K562 (cell line): ENCODE data around the gene MSANTD1. TPM values are rescaled to one million over a fixed set of nuclear protein-coding genes. Genes with fewer than 3 reads are reported as not detected.

Experiments used
- ATAC-seq: fragments of 200-7000 bp; cut with Tn5 transposase; 3 replicates; pipeline ENCODE4 v1.9.1; 2020; ENCODE audit warnings: moderate library complexity
- BruUV-seq: library from RNA; stranded (reverse); fragments of 400-500 nt; replicated peaks from 2 replicates; lab custom pipeline; 2021; lab: Mats Ljungman, UMichigan
- CTCF ChIA-PET: fragments of 300-600 bp; formaldehyde crosslinking; extraction: SDS; loops from one replicate; lab custom pipeline; 2021; ENCODE audit warnings: low intra/inter-chr PET ratio; lab: Yijun Ruan, JAX
- POLR2A ChIA-PET: fragments of 300-600, 350-650 bp; sonication (Branson Sonifier 250); formaldehyde crosslinking; extraction: SDS; loops from one replicate; lab custom pipeline; 2021; ENCODE audit warnings: antibody characterized with exemption, inconsistent platforms; lab: Yijun Ruan, JAX
- DNase-seq, 4 experiments: peaks; one replicate each; pipeline versions ENCODE4 v3.0.0 to v3.0.0-alpha.2; 2011 to 2018; ENCODE audit warnings: low spot score in 3 of 4, mixed read lengths in 3 of 4; ENCODE audit errors: extremely low read depth in 1 of 4
- FAIRE-seq: peaks from 2 replicates; lab custom pipeline; 2011; peaks lifted over from hg19 to GRCh38; lab: Jason Lieb, UNC
- H2AFZ ChIP-seq: 2 replicates; pipeline ENCODE4 v1.6.0; 2011; ENCODE audit warnings: low read depth, low read length, control low read depth, inconsistent platforms
- H3K27ac ChIP-seq: fragments of 200-600 bp; 3 replicates; pipeline ENCODE4 v1.8.0; 2011; ENCODE audit warnings: low read depth, mild to moderate bottlenecking, control low read depth, inconsistent platforms, low read length, moderate library complexity, mixed read lengths; ENCODE audit errors: extremely low read depth
- H3K27me3 ChIP-seq, 2 experiments: fragments of 300-600 bp in 1 of 2; 2 replicates in 1 of 2; 3 replicates in 1 of 2; pipeline versions ENCODE4 v1.6.0 to v1.8.0; 2011; ENCODE audit warnings: inconsistent platforms in 2 of 2, low read length in 2 of 2, mild to moderate bottlenecking in 1 of 2, mixed read lengths in 1 of 2, moderate library complexity in 1 of 2; ENCODE audit not compliant: control insufficient read depth in 2 of 2, insufficient read depth in 2 of 2
- H3K36me3 ChIP-seq: fragments of 300-600 bp; 3 replicates; pipeline ENCODE4 v1.8.0; 2011; ENCODE audit warnings: mild to moderate bottlenecking, low read length, inconsistent platforms; ENCODE audit not compliant: control insufficient read depth, insufficient read depth
- H3K4me1 ChIP-seq, 2 experiments: fragments of 200-600 bp in 1 of 2; replicated peaks in 1 of 2; 2 replicates in 1 of 2; 3 replicates in 1 of 2; pipeline versions ENCODE4 v1.5.1 to v1.8.0; 2011; ENCODE audit warnings: inconsistent platforms in 2 of 2, low read length in 2 of 2, mild to moderate bottlenecking in 1 of 2, mixed read lengths in 1 of 2, moderate library complexity in 1 of 2; ENCODE audit not compliant: control insufficient read depth in 2 of 2, insufficient read depth in 2 of 2
- H3K4me2 ChIP-seq: 2 replicates; pipeline ENCODE4 v1.6.1; 2011; ENCODE audit warnings: low read length, control low read depth, inconsistent platforms, mixed read lengths; ENCODE audit not compliant: insufficient read depth
- H3K4me3 ChIP-seq: fragments of 200-600 bp; sonication (generic), shearing (Covaris generic); 2 replicates; pipeline ENCODE4 v1.5.1; 2016; ENCODE audit warnings: control low read depth, inconsistent platforms
- H3K79me2 ChIP-seq: fragments of 200-600 bp; 3 replicates; pipeline ENCODE4 v1.8.0; 2011; ENCODE audit warnings: low read length, inconsistent platforms; ENCODE audit not compliant: control insufficient read depth, insufficient read depth
- H3K9ac ChIP-seq, 2 experiments: 2 replicates each; pipeline versions ENCODE4 v1.6.0 to v1.6.1; 2011; ENCODE audit warnings: low read depth in 2 of 2, low read length in 2 of 2, control low read depth in 1 of 2, inconsistent platforms in 1 of 2, mild to moderate bottlenecking in 1 of 2, mixed read lengths in 1 of 2; ENCODE audit not compliant: insufficient read depth in 1 of 2
- H3K9me1 ChIP-seq: one replicate; pipeline ENCODE4 v1.6.0; 2011; ENCODE audit warnings: inconsistent platforms, mild to moderate bottlenecking, low read length, moderate library complexity; ENCODE audit not compliant: control insufficient read depth, insufficient read depth
- H3K9me3 ChIP-seq: replicated peaks from 2 replicates; pipeline ENCODE4 v1.5.1; 2011; ENCODE audit warnings: low read depth, low read length, inconsistent platforms; ENCODE audit not compliant: control insufficient read depth, insufficient read depth
- H4K20me1 ChIP-seq: replicated peaks from 2 replicates; pipeline ENCODE4 v1.6.1; 2011; ENCODE audit warnings: low read length, inconsistent platforms, mixed read lengths; ENCODE audit not compliant: control insufficient read depth, insufficient read depth
- CREB5 ChIP-seq: fragments of 250-450 bp; sonication (Bioruptor Pico); IDR thresholded peaks from 2 replicates; pipeline ENCODE4 v1.5.0; 2020; ENCODE audit warnings: mild to moderate bottlenecking
- ELF1 ChIP-seq: fragments of 200-800 bp; sonication (Bioruptor generic); IDR thresholded peaks from 2 replicates; pipeline ENCODE4 v1.6.1; 2016; ENCODE audit warnings: missing genetic modification characterization, missing compliant biosample characterization
- ELF4 ChIP-seq: fragments of 450-650 bp; formaldehyde crosslinking; IDR thresholded peaks from 2 replicates; pipeline ENCODE4 v1.4.0; 2022; ENCODE audit warnings: missing genetic modification characterization
- FOXA3 ChIP-seq, 2 experiments: fragments of 450-650 bp in 1 of 2; sonication (generic) in 1 of 2; formaldehyde crosslinking; IDR thresholded peaks in 1 of 2; conservative IDR thresholded peaks in 1 of 2; 2 replicates each; pipeline versions ENCODE4 v1.4.0 to v1.8.0; 2020 to 2022; ENCODE audit warnings: mild to moderate bottlenecking in 2 of 2, missing genetic modification reagents in 1 of 2
- GTF2F1 ChIP-seq: IDR thresholded peaks from 2 replicates; pipeline ENCODE4 v1.6.1; 2011; ENCODE audit warnings: low read depth, low read length, improper control_type of control experiment
- HDAC3 ChIP-seq: fragments of 450-650 bp; IDR thresholded peaks from 2 replicates; pipeline ENCODE4 v1.6.1; 2018; ENCODE audit warnings: borderline replicate concordance, mild to moderate bottlenecking, moderate library complexity; ENCODE audit not compliant: partially characterized antibody
- KAT2B ChIP-seq: IDR thresholded peaks from one replicate; pipeline ENCODE4 v1.6.1; 2012; ENCODE audit warnings: low read depth, mild to moderate bottlenecking, control low read depth, inconsistent platforms, low read length, moderate library complexity
- OTX1 ChIP-seq: fragments of 450-650 bp; formaldehyde crosslinking; IDR thresholded peaks from 2 replicates; pipeline ENCODE4 v1.4.0; 2022; ENCODE audit warnings: mild to moderate bottlenecking
- PCBP2 ChIP-seq: fragments of 200-400 bp; formaldehyde crosslinking; IDR thresholded peaks from 2 replicates; pipeline ENCODE4 v1.6.1; 2018; ENCODE audit warnings: low read length, low read depth, mild to moderate bottlenecking, moderate library complexity; ENCODE audit not compliant: poor library complexity, severe bottlenecking
- RNF219 ChIP-seq: fragments of 250-450 bp; sonication (Bioruptor Pico); IDR thresholded peaks from 2 replicates; pipeline ENCODE4 v1.5.0; 2022; ENCODE audit warnings: mild to moderate bottlenecking
- SIX5 ChIP-seq, 2 experiments: IDR thresholded peaks; 2 replicates each; pipeline ENCODE4 v1.6.1; 2011; ENCODE audit warnings: low read length in 2 of 2, borderline replicate concordance in 1 of 2, low read depth in 1 of 2, mild to moderate bottlenecking in 1 of 2, moderate library complexity in 1 of 2; ENCODE audit not compliant: insufficient read depth in 1 of 2
- ZNF175 ChIP-seq: fragments of 200-800 bp; sonication (Bioruptor generic); IDR thresholded peaks from 2 replicates; pipeline ENCODE4 v1.6.1; 2016; ENCODE audit warnings: low read depth, mild to moderate bottlenecking, missing genetic modification characterization, missing compliant biosample characterization
- ZNF282 ChIP-seq: sonication (generic); formaldehyde crosslinking; IDR thresholded peaks from 2 replicates; pipeline ENCODE4 v1.8.1; 2023; ENCODE audit warnings: missing genetic modification reagents
- ZNF311 ChIP-seq: fragments of 250-450 bp; sonication (Bioruptor Pico); IDR thresholded peaks from 2 replicates; pipeline ENCODE4 v1.4.0; 2020; ENCODE audit warnings: mild to moderate bottlenecking, moderate library complexity
- ZNF445 ChIP-seq: fragments of 250-450 bp; sonication (Bioruptor Pico); IDR thresholded peaks from 2 replicates; pipeline ENCODE4 v1.4.0; 2020; ENCODE audit warnings: low read depth, mild to moderate bottlenecking, moderate library complexity
- ZNF518B ChIP-seq: fragments of 250-450 bp; sonication (Bioruptor Pico); IDR thresholded peaks from 2 replicates; pipeline ENCODE4 v1.5.0; 2021; ENCODE audit warnings: mild to moderate bottlenecking, moderate library complexity
- ZNF589 ChIP-seq: fragments of 200-800 bp; sonication (Bioruptor generic); IDR thresholded peaks from 2 replicates; pipeline ENCODE4 v1.6.1; 2016; ENCODE audit warnings: low read depth, missing genetic modification characterization, missing compliant biosample characterization
- WGBS: fragments of 100-300 bp; shearing (Covaris generic); methylation state at CpG from one replicate; pipeline ENCODE4 v1.1.6; 2016; ENCODE audit warnings: low coverage, mixed read lengths; ENCODE audit not compliant: insufficient coverage; ENCODE audit errors: missing lambda C conversion rate; 5-methylcytosine and 5-hydroxymethylcytosine counted together
- in situ Hi-C: fragments of 300-500 bp; cut with MboI; formaldehyde crosslinking; loops from 4 replicates; pipeline ENCODE4 v1.15.0; 2018; ENCODE audit warnings: inconsistent platforms, mixed read lengths
- intact Hi-C: fragments of 100-400 bp; cut with micrococcal nuclease; formaldehyde crosslinking; loops from 2 replicates; pipeline ENCODE4 v1.14.2; 2022
- polyA plus RNA-seq, 8 experiments: library from polyadenylated mRNA; depleted of rRNA in 4 of 8; stranded (reverse) in 5 of 8; unstranded in 3 of 8; fragments of >200 nt; fragmentation: Nextera tagmentation in 2 of 8; fragmentation: Illumina TruSeq in 1 of 8; extraction: Ambion mirVana in 2 of 8; extraction: Trizol in 1 of 8; gene quantifications; 2 replicates each; pipeline versions ENCODE4 v1.2.1 to v1.2.3, GENCODE V29; 2011 to 2014; ENCODE audit warnings: inconsistent platforms in 1 of 8, missing spikeins in 1 of 8
- total RNA-seq, 7 experiments: library from RNA; depleted of rRNA in 6 of 7; stranded (reverse); fragments of >200 nt in 6 of 7; fragmentation: Illumina TruSeq in 2 of 7; extraction: Trizol in 2 of 7; gene quantifications; 2 replicates each; pipeline versions ENCODE4 v1.2.1 to v1.2.3, GENCODE V29; 2011 to 2021; ENCODE audit warnings: low replicate concordance in 1 of 7

The MSANTD1 gene
- total and polyA plus RNA-seq, 9 of the 15 experiments (the other 6 are each of a cell fraction or from before 2014, with no cell fraction given): 0.04 to 0.09 (median 0.07) TPM; not detected in 6

GRCh38 chr4:3303565-3303824 lies 54.5 kb downstream of the MSANTD1 start:
- Histone ChIP-seq H3K79me2 (no peaks in the 10 kb centered on the region), H3K27me3 (peaks cover 6 to 75% of the 10 kb centered on the region in 2 experiments; a peak in 3 of 5 replicates), H2AFZ (no peak overlapping the region), H3K9ac (no peak overlapping the region), H3K9me3 (no peaks in the 10 kb centered on the region), H3K4me3 (no peak overlapping the region), H3K4me1 (peaks cover 10 to 17% of the 10 kb centered on the region in 2 experiments; a peak in 2 of 5 replicates), H3K9me1 (no peaks in the 10 kb centered on the region), H3K36me3 (no peaks in the 10 kb centered on the region), H3K4me2 (no peak overlapping the region), H4K20me1 (peaks cover 64% of the 10 kb centered on the region), H3K27ac (no peak overlapping the region)
- 0% methylated on average over 1 of the region's 2 CpGs for WGBS
- ChIA-PET CTCF (no interaction called here), POLR2A (interaction anchor here (1.1 kb wide), 1 partner anchor 10 kb away, joined by 4 read pairs; no protein-coding TSS in a partner anchor)
- in situ Hi-C loops: no loop called here
- intact Hi-C loops: no loop called here
- no TSS peak for BruUV-seq
- DNase-seq (no peak), ATAC-seq (no peak), FAIRE-seq (no peak)
- TF ChIP-seq ZNF175 (CRISPR knock-in tag) (no peak), ZNF518B (no peak), OTX1 (CRISPR knock-in tag) (no peak), PCBP2 (no peak), FOXA3 (CRISPR knock-in tag; conservative IDR thresholded peaks at IDR 0.05 in 1 of 2, IDR thresholded peaks at IDR 0.05 in 1 of 2) (no peak), ZNF445 (CRISPR knock-in tag) (no peak), ZNF282 (CRISPR knock-in tag) (no peak), ELF4 (no peak), SIX5 (IDR thresholded peaks at IDR 0.05; ENCODE audit: borderline replicate concordance in 1 of 2, insufficient read depth in 1 of 2, low read depth in 1 of 2, low read length in 2 of 2) (no peak), GTF2F1 (no peak), ZNF311 (CRISPR knock-in tag) (no peak), ELF1 (no peak), HDAC3 (no peak), RNF219 (CRISPR knock-in tag) (no peak), CREB5 (CRISPR knock-in tag) (no peak), ZNF589 (CRISPR knock-in tag) (no peak), KAT2B (no peak)
